ENCODE data around the gene TNNC1.

DNA sequence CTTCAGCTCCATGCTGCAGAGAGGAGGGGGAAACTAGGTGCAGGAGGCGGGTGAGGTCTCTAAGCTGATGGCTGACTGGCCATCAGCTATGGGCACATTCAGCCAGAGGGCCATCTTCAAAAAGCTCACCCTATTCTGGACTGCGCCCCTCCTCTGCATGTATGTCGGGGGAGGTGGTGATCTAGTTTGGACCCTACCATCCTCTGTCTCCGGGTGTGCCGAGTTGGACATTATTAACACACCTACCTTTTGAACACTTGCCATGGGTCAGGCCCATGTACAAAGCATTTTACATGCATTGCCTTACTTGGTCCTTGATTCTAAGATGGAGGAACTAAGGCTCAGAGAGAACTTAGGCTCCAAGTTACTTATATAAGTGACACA, 3.0 kb upstream of the TNNC1 start:
- TF ChIP-seq, protein P1, sequence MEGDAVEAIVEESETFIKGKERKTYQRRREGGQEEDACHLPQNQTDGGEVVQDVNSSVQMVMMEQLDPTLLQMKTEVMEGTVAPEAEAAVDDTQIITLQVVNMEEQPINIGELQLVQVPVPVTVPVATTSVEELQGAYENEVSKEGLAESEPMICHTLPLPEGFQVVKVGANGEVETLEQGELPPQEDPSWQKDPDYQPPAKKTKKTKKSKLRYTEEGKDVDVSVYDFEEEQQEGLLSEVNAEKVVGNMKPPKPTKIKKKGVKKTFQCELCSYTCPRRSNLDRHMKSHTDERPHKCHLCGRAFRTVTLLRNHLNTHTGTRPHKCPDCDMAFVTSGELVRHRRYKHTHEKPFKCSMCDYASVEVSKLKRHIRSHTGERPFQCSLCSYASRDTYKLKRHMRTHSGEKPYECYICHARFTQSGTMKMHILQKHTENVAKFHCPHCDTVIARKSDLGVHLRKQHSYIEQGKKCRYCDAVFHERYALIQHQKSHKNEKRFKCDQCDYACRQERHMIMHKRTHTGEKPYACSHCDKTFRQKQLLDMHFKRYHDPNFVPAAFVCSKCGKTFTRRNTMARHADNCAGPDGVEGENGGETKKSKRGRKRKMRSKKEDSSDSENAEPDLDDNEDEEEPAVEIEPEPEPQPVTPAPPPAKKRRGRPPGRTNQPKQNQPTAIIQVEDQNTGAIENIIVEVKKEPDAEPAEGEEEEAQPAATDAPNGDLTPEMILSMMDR (IDR thresholded peaks at IDR 0.05): no peak
- no peak for TF ChIP-seq POLR2A (IDR thresholded peaks at IDR 0.05)

All from adrenal gland (tissue), 5 donors.